ENCODE measurements around the gene NOP16. TPM values are rescaled to one million over a fixed set of nuclear protein-coding genes. Genes with fewer than 3 reads are reported as not detected.

The NOP16 gene
- polyA plus RNA-seq, 4 donors, result 22.5 to 47.6 (median 29.2) TPM

GRCh38 chr5:176334031-176334770 lies 54.2 kb downstream of the NOP16 start:
- FAIRE-seq (no peak), DNase-seq (no peak)
- H3K4me3 ChIP-seq (ENCODE audit: low read depth in 1 of 3, low read length in 3 of 3), result no peak overlapping the region
- no peaks in the 10 kb centered on the region for H3K27me3 ChIP-seq (ENCODE audit: control insufficient read depth in 3 of 3, insufficient read depth in 3 of 3, low read length in 3 of 3)
- no peak overlapping the region for H3K27ac ChIP-seq (ENCODE audit: low read depth in 1 of 3, low read length in 2 of 3)
- peaks cover 3 to 13% (median 4%) of the 10 kb centered on the region in 3 donors for H3K36me3 ChIP-seq (ENCODE audit: control insufficient read depth in 3 of 3, insufficient read depth in 2 of 3, low read depth in 1 of 3, low read length in 3 of 3)
- peaks cover 0 to 2% (median 2%) of the 10 kb centered on the region in 3 donors for H3K4me1 ChIP-seq (ENCODE audit: control insufficient read depth in 3 of 3, insufficient read depth in 2 of 3, low read depth in 1 of 3, low read length in 2 of 3)
- peaks cover 0 to 6% of the 10 kb centered on the region in 2 donors for H3K9me3 ChIP-seq (ENCODE audit: control insufficient read depth in 2 of 2, insufficient read depth in 1 of 2, low read depth in 1 of 2, low read length in 1 of 2)

Other genes starting within 250 kb of the NOP16 start
- 10 to 100 TPM in 2 of 4 donors, 1 to 10 TPM in 2; 5.9 to 16.1 (median 10.8) TPM for gene SIMC1, start 150.2 kb downstream of the NOP16 start, polyA plus RNA-seq
- gene KIAA1191, start 26.8 kb downstream of the NOP16 start, polyA plus RNA-seq, result 100 to 1,000 TPM in 1 of 4 donors, 10 to 100 TPM in 3; 43.7 to 132 (median 84.9) TPM
- gene ARL10, start 23.1 kb downstream of the NOP16 start, polyA plus RNA-seq, result 1 to 10 TPM in 1 of 4 donors, under 1 TPM in 2, not detected in 1; under 0.01 to 2.4 (median 0.97) TPM
- gene HIGD2A, start 153 bp upstream of the NOP16 start, polyA plus RNA-seq, result 100 to 1,000 TPM; 116 to 343 (median 270) TPM
- 100 to 1,000 TPM; 160 to 359 (median 263) TPM for gene CLTB, start 27.9 kb upstream of the NOP16 start, polyA plus RNA-seq
- gene FAF2, start 59.8 kb upstream of the NOP16 start, polyA plus RNA-seq, result 10 to 100 TPM in 3 of 4 donors, 1 to 10 TPM in 1; 6.8 to 48.9 (median 15.4) TPM
- gene RNF44, start 148.8 kb upstream of the NOP16 start, polyA plus RNA-seq, result 10 to 100 TPM; 13.5 to 56.9 (median 20.8) TPM
- 100 to 1,000 TPM in 3 of 4 donors, 10 to 100 TPM in 1; 50.1 to 545 (median 420) TPM for gene CDHR2, start 160.7 kb upstream of the NOP16 start, polyA plus RNA-seq
- 1 to 10 TPM in 2 of 4 donors, under 1 TPM in 1, not detected in 1; 0.54 to 9.0 (median 1.6) TPM for gene GPRIN1, start 221.6 kb upstream of the NOP16 start, polyA plus RNA-seq
- under 1 TPM in 2 of 4 donors, not detected in 2; 0.16 to 0.73 TPM for gene SNCB, start 241.9 kb upstream of the NOP16 start, polyA plus RNA-seq
- gene EIF4E1B, start 242.1 kb upstream of the NOP16 start, polyA plus RNA-seq, result under 1 TPM in 1 of 4 donors, not detected in 3; 0.22 TPM

All from small intestine (tissue), 7 donors.